GM19467 (cell line): Measurements from ENCODE around the gene FCHO1.

Experiments
- ATAC-seq: cut with Tn5 transposase; IDR thresholded peaks from one replicate; pipeline ENCODE4 v1.9.1; 2021; ENCODE audit warnings: mild to moderate bottlenecking, moderate library complexity; ENCODE audit not compliant: unreplicated experiment

Gene FCHO1

GRCh38 chr19:17751103-17751911 is at the start of gene FCHO1:
Gene FCHO1 (plus strand): TSS chr19:17751477. CDS start chr19:17755165, 3,688 bp downstream.
- no peak for ATAC-seq

GRCh38 chr19:17703824-17704463 is 47.3 kb upstream of the FCHO1 start:
- ATAC-seq = no peak

GRCh38 chr19:17706750-17707181 is 44.5 kb upstream of the FCHO1 start:
- ATAC-seq = no peak

GRCh38 chr19:17711851-17712250 is 39.4 kb upstream of the FCHO1 start:
- ATAC-seq = no peak

GRCh38 chr19:17716309-17716929 is 34.9 kb upstream of the FCHO1 start:
- ATAC-seq = no peak

- ATAC-seq = no peak
These were observed 32.7 kb upstream of the FCHO1 start for GRCh38 chr19:17718550-17718946.

- no peak for ATAC-seq
These were observed 32.1 kb upstream of the FCHO1 start, which contains the start of gene MAP1S for GRCh38 chr19:17718947-17719711. Gene MAP1S (plus strand): TSS chr19:17719480. CDS start chr19:17719503, 23 bp downstream.

GRCh38 chr19:17719730-17720400 is 31.4 kb upstream of the FCHO1 start:
- ATAC-seq = no peak

- ATAC-seq = no peak
These were observed 30.8 kb upstream of the FCHO1 start for GRCh38 chr19:17720440-17720839.

- no peak for ATAC-seq
These were observed 30.1 kb upstream of the FCHO1 start for GRCh38 chr19:17721111-17721628.

- ATAC-seq = no peak
These were observed 29.5 kb upstream of the FCHO1 start for GRCh38 chr19:17721821-17722220.

- no peak for ATAC-seq
These were observed 28.5 kb upstream of the FCHO1 start for GRCh38 chr19:17722655-17723240.

- ATAC-seq = no peak
These were observed 26.6 kb upstream of the FCHO1 start for GRCh38 chr19:17724655-17725054.

- ATAC-seq = no peak
These were observed 25.7 kb upstream of the FCHO1 start for GRCh38 chr19:17725422-17726078.

- ATAC-seq = no peak
These were observed 25.0 kb upstream of the FCHO1 start for GRCh38 chr19:17726136-17726741.

GRCh38 chr19:17726964-17727773 is 24.1 kb upstream of the FCHO1 start:
- no peak for ATAC-seq

- no peak for ATAC-seq
These were observed 23.4 kb upstream of the FCHO1 start for GRCh38 chr19:17727843-17728242.

GRCh38 chr19:17733127-17733526 is 18.1 kb upstream of the FCHO1 start:
- ATAC-seq = no peak
